ENCODE data around the gene PMEPA1. TPM values are rescaled to one million over a fixed set of nuclear protein-coding genes. Genes with fewer than 3 reads are reported as not detected.

Gene PMEPA1
- total and polyA plus RNA-seq, 2 donors (not counting 3 experiments of a cell fraction or from before 2014, with no cell fraction given): 31.6 to 33.2 TPM

DNA sequence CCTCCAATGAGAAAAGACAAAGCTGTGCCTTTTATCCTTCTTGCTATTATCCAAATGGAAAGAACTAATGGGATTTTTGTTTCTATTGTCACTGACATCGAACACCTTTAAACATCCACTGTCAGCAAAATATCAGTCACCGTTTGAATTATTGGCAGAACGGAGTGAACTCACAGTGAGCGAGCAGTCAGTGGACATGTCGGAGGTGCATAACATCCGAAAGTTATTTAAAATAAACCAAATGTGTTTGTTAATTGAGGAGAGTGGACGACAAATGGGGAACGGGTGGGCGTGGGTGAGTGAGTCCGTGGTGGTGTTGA is 38.8 kb downstream of the PMEPA1 start:
- no TSS peak for BruUV-seq (replicated peaks)

More for the DNA sequence above, 38.8 kb downstream of the PMEPA1 start:
- intact Hi-C loops (cut with micrococcal nuclease): no loop called here
- no peak overlapping the region for H3K9ac ChIP-seq (replicated peaks; ENCODE audit: extremely low read depth, insufficient read depth, low read length)
- FAIRE-seq (no peak), DNase-seq (ENCODE audit: low read depth, low spot score) (no peak)
- CTCF ChIA-PET: interaction anchor here (1.4 kb wide), 1 partner anchor 509 kb away, joined by 3 read pairs; no protein-coding TSS in a partner anchor
- no peak overlapping the region for H2AFZ ChIP-seq (ENCODE audit: low read depth, low read length)
- no peaks in the 10 kb centered on the region for H3K9me3 ChIP-seq (replicated peaks; ENCODE audit: control insufficient read depth, insufficient read depth, low read length)
- H3K4me3 ChIP-seq (replicated peaks in 1 of 3; ENCODE audit: insufficient read depth in 1 of 3, low read depth in 1 of 3, low read length in 3 of 3): no peak overlapping the region
- H3K36me3 ChIP-seq (ENCODE audit: control insufficient read depth in 2 of 2, extremely low read depth in 1 of 2, insufficient read depth in 2 of 2, low read length in 2 of 2): no peaks in the 10 kb centered on the region
- no peaks in the 10 kb centered on the region for H3K27me3 ChIP-seq (ENCODE audit: control insufficient read depth in 2 of 2, insufficient read depth in 2 of 2, low read length in 2 of 2)
- TF ChIP-seq POLR2A (IDR thresholded peaks at IDR 0.05; ENCODE audit: low read depth, low read length) (no peak), MAX (IDR thresholded peaks at IDR 0.05; ENCODE audit: insufficient read depth, insufficient read length) (no peak), MYC (IDR thresholded peaks at IDR 0.05; ENCODE audit: low read depth, low read length) (no peak), GATA2 (IDR thresholded peaks at IDR 0.05; ENCODE audit: insufficient read depth, insufficient read length, low read depth, low read length) (no peak), FOS (IDR thresholded peaks at IDR 0.05; ENCODE audit: borderline replicate concordance, insufficient read depth, low read length) (no peak), JUN (IDR thresholded peaks at IDR 0.05; ENCODE audit: borderline replicate concordance, insufficient read depth, insufficient read length, low read depth) (no peak), POLR2AphosphoS5 (IDR thresholded peaks at IDR 0.05; ENCODE audit: insufficient read depth, low read depth, low read length) (no peak), CTCF (IDR thresholded peaks at IDR 0.05; ENCODE audit: extremely low read depth in 1 of 2, insufficient read depth in 1 of 2, low read depth in 1 of 2, low read length in 2 of 2) (no peak), EZH2 (IDR thresholded peaks at IDR 0.05; ENCODE audit: borderline replicate concordance, low read depth, low read length, severe bottlenecking) (no peak)
- no peak overlapping the region for H3K27ac ChIP-seq (ENCODE audit: insufficient read depth, low read depth, low read length)
- peaks cover 7% of the 10 kb centered on the region for H3K4me1 ChIP-seq (ENCODE audit: control insufficient read depth, extremely low read depth, insufficient read depth, low read length)
- no peak overlapping the region for H3K4me2 ChIP-seq (ENCODE audit: insufficient read depth, low read length)
- dilution Hi-C loops (cut with MboI; ENCODE audit: extremely low pct_ligation_motif_present, low sequenced_read_pairs): no loop called here
- no peaks in the 10 kb centered on the region for H4K20me1 ChIP-seq (replicated peaks; ENCODE audit: control insufficient read depth, extremely low read depth, insufficient read depth, low read length)
- peaks cover 56% of the 10 kb centered on the region for H3K79me2 ChIP-seq (ENCODE audit: control insufficient read depth, insufficient read depth, low read length)
- POLR2A ChIA-PET: no interaction called here
- H3K9me1 ChIP-seq (replicated peaks; ENCODE audit: control insufficient read depth, extremely low read depth, insufficient read depth, low read length): no peaks in the 10 kb centered on the region

All from endothelial cell of umbilical vein (primary cell).